HG02884 (cell line): ENCODE results near the gene SYT1.
A peak's percentile ranks its signal among the peaks of the same experiment; 100 is the strongest.

ENCODE experiments used
- ATAC-seq: cut with Tn5 transposase; IDR thresholded peaks from one replicate; pipeline ENCODE4 v1.9.1; 2021; ENCODE audit warnings: mild to moderate bottlenecking, moderate library complexity; ENCODE audit not compliant: unreplicated experiment

The SYT1 gene

GRCh38 chr12:79055926-79056674 lies 191.5 kb downstream of the SYT1 start:
- ATAC-seq: no peak

DNA sequence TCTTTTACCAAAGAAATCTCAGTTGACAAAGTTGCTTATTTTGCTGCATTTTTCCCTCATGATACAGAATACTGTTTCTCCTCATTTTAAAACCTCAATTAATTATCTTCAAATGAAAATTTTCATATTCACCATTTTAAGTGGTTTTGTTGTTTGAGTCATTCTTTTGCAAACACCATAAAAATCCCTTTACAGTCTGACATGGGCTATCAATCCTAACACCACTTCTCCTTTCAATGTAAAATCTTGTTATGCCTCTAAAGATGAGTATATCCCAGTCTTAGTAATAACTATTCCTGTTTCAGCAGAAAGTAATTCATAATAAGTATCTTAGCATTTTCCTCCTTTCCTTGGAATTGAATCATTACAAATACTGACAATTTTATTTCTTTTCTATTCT lies 192.2 kb downstream of the SYT1 start:
- no peak for ATAC-seq

GRCh38 chr12:79057540-79057939 lies 193.0 kb downstream of the SYT1 start:
- ATAC-seq: no peak

- ATAC-seq: no peak
These were observed 193.8 kb downstream of the SYT1 start for GRCh38 chr12:79058342-79058741.

- ATAC-seq: no peak
These were observed 195.0 kb downstream of the SYT1 start for GRCh38 chr12:79059557-79059956.

GRCh38 chr12:79063258-79063657 lies 198.7 kb downstream of the SYT1 start:
- no peak for ATAC-seq

GRCh38 chr12:79067977-79068376 lies 203.4 kb downstream of the SYT1 start:
- ATAC-seq: no peak

DNA sequence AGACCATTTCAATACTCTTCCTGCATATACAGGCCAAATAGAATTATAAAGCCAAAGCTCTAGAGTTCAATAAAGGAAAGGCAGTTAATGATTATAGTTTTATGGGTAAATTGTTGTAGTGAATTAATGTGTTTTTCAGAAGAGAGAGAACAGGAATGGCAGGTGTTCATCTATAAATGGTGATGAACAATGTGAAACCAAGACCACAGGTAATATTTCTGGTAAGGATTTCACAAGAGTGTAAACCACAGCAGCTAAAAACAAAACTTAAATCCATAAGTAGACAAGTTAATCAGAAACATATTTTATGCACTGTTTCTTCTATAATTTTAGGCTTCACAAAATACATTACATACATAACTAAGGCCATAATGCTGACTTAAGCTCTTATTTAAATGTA lies 204.4 kb downstream of the SYT1 start:
- ATAC-seq: peak; percentile 93

- ATAC-seq: no peak
These were observed 206.9 kb downstream of the SYT1 start for GRCh38 chr12:79071498-79071897.

DNA sequence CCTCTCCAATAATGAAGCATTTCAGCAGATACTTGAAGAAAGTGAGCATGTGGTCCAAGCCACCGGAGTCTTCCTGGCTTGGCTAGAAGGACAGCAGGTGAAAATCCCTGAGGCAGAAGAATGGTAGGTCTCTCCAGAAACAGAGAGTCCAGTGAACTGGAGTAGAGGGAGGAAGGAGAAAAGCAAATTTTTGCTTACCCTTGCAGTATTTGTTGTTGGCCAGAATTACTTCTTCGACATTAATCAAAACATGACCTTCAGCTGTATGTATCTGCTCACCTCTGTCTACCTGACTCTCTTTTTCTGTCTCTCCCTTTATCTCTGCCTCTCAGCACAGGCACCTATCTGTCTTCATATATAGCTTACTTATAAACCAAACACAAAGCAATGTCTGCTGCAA lies 208.9 kb downstream of the SYT1 start:
- no peak for ATAC-seq

DNA sequence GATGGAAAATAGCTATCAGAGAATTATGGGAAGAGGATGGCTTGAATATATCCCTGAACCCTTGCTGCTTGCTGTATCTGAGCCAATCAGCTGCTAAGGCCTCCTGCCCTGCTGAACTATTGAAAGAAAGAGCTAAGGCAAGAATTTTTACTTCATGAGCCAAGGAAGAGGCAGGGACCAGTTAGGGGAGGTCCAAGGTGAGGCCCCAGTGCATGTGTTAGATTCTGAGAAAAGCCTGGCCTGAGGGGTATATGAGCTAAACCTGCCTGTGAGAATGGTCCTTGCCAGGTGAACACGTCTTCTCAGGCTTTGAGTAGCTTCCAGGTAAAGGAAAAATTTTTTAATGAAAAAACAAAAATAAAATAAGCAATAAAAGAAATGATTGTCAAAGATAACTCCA lies 218.0 kb downstream of the SYT1 start:
- no peak for ATAC-seq

GRCh38 chr12:79083181-79083580 lies 218.6 kb downstream of the SYT1 start:
- no peak for ATAC-seq

DNA sequence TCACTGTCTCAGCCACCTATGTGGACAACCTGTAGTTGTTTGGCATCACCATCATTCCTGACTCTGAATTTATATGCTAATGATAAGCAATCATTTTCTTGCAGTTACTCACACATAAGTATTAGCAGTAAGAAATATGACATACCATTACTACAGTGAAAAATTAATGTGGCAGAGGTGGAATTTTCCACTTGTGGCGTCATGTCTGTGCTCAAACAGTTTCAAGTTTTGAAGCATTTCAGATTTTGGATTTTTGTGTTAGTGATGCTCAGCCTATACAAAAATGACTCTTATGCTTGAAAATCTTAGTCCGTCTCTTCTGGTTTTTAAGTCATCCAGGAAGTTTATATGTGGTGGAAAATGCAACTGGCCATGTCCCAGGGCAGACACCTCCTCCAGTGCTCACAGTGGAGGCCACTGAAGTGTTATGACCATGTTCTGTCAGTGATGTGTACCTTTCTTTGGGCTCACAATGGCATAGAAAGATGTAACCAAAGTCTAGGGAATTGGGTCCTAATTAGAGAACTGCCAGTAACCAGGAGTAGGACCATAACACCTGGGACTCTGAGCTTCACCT lies 220.6 kb downstream of the SYT1 start:
- ATAC-seq: no peak

GRCh38 chr12:79086541-79087296 lies 222.1 kb downstream of the SYT1 start:
- no peak for ATAC-seq

- ATAC-seq: no peak
These were observed 234.0 kb downstream of the SYT1 start for GRCh38 chr12:79098530-79098929.

GRCh38 chr12:79108962-79109361 lies 244.4 kb downstream of the SYT1 start:
- ATAC-seq: no peak

GRCh38 chr12:79114896-79115295 lies 250.3 kb downstream of the SYT1 start:
- ATAC-seq: no peak

DNA sequence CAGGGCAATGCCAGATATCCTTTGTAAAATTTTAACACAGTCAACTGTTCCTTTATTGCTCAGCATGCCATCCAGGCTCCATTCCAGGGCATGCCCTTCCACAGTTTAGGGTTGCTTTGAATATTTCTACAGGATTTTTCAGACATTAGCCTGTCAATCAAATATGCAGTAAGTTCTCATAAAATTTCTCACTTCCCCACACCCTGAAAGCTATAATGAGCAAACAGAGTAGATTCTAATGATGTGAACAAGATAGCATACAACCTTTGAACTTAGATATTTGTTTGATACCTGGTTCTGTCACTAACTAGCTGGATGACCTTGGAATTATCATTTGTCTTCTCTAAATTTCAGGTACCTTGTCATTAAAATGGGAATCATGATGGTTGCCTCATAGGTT lies 251.2 kb downstream of the SYT1 start:
- no peak for ATAC-seq

DNA sequence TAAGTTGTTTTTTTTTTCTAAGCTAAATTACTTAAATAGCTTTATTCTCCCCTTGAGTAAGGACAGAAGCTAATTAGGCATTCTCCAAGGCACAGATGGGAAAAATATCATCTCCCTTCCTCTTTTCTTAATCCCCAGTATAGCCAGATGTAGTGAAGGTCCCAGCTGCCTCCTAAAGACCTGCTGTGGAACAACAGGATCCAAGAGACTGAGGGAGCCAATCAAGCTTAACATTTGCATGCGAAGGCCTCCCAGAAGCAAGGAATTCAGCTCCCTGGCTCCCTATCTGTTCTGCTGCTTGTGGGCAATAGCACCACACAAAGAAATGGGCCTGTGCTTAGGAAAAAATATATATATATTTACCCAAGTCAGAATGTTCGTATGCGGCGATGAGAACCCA lies 255.2 kb downstream of the SYT1 start:
- no peak for ATAC-seq

GRCh38 chr12:79121486-79121885 lies 256.9 kb downstream of the SYT1 start:
- no peak for ATAC-seq

- no peak for ATAC-seq
These were observed 259.8 kb downstream of the SYT1 start for GRCh38 chr12:79124385-79124784.

GRCh38 chr12:79125358-79125757 lies 260.8 kb downstream of the SYT1 start:
- no peak for ATAC-seq
